GDM1 (cell line): ENCODE results near the gene NEUROG1.

Experiments used
- DNase-seq: peaks from one replicate; lab custom pipeline; 2025; lab: John Stamatoyannopoulos, UW

NEUROG1 gene

GRCh38 chr5:135561266-135561665, 25.5 kb upstream of the NEUROG1 start:
- no peak for DNase-seq

GRCh38 chr5:135560858-135561257, 25.1 kb upstream of the NEUROG1 start:
- peak; percentile 72 for DNase-seq

GRCh38 chr5:135559354-135559753, 23.6 kb upstream of the NEUROG1 start:
- DNase-seq = no peak

- no peak for DNase-seq
Measured at GRCh38 chr5:135557076-135557838, 21.5 kb upstream of the NEUROG1 start.

- no peak for DNase-seq
Measured at GRCh38 chr5:135556620-135557019, 20.9 kb upstream of the NEUROG1 start.

- DNase-seq = no peak
Measured at GRCh38 chr5:135555530-135555929, 19.8 kb upstream of the NEUROG1 start.

GRCh38 chr5:135553688-135554462, 18.1 kb upstream of the NEUROG1 start:
- DNase-seq = no peak

GRCh38 chr5:135551593-135552447, 16.1 kb upstream of the NEUROG1 start:
- peak; percentile 70 for DNase-seq

GRCh38 chr5:135549413-135549812, 13.6 kb upstream of the NEUROG1 start:
- DNase-seq = no peak

GRCh38 chr5:135547590-135548254, 12.0 kb upstream of the NEUROG1 start:
- no peak for DNase-seq

- no peak for DNase-seq
Measured at GRCh38 chr5:135546912-135547311, 11.1 kb upstream of the NEUROG1 start.

- no peak for DNase-seq
Measured at GRCh38 chr5:135546101-135546500, 10.3 kb upstream of the NEUROG1 start.

GRCh38 chr5:135545099-135545498, 9.3 kb upstream of the NEUROG1 start:
- no peak for DNase-seq

GRCh38 chr5:135543485-135544304, 7.9 kb upstream of the NEUROG1 start:
- no peak for DNase-seq

GRCh38 chr5:135543001-135543484, 7.3 kb upstream of the NEUROG1 start:
- no peak for DNase-seq

GRCh38 chr5:135541807-135542502, 6.2 kb upstream of the NEUROG1 start:
- DNase-seq = no peak

- DNase-seq = no peak
Measured at GRCh38 chr5:135539430-135540005, 3.8 kb upstream of the NEUROG1 start.

GRCh38 chr5:135538261-135538660, 2.5 kb upstream of the NEUROG1 start:
- no peak for DNase-seq

GRCh38 chr5:135537745-135538144, 2.0 kb upstream of the NEUROG1 start:
- DNase-seq = no peak

- DNase-seq = no peak
Measured at GRCh38 chr5:135537271-135537670, 1.5 kb upstream of the NEUROG1 start.
